Lower leg skin (tissue), 3 donors: ENCODE results near the gene AKAP8L.

Experiments
- CTCF ChIP-seq, 3 donors: fragments of 450-650 bp; IDR thresholded peaks; one replicate each; pipeline ENCODE4 v1.5.1; 2016; ENCODE audit warnings: antibody characterized with exemption in 3 of 3, mild to moderate bottlenecking in 3 of 3, moderate library complexity in 2 of 3
- POLR2A ChIP-seq, 2 donors: fragments of 450-650 bp; IDR thresholded peaks; one replicate each; pipeline ENCODE4 v1.6.1; 2016 to 2017; ENCODE audit warnings: antibody characterized with exemption in 2 of 2, mild to moderate bottlenecking in 1 of 2, moderate library complexity in 1 of 2

- TF ChIP-seq POLR2A (IDR thresholded peaks at IDR 0.05), result no peak
- TF ChIP-seq CTCF (IDR thresholded peaks at IDR 0.05), result no peak
Observed at GRCh38 chr19:15378534-15379082, 40.2 kb downstream of the AKAP8L start.
